Brain pericyte (primary cell): Measurements from ENCODE around the gene ZNF283.
"Not testable (repeated sequence)": the region's sequence is repeated elsewhere in the genome, so short reads cannot be mapped to it uniquely, and the experiment has no call there.

Experiments used
- DNase-seq: peaks from one replicate; pipeline ENCODE4 v3.0.0-alpha.2; 2012; ENCODE audit warnings: low read depth, low spot score

Gene ZNF283

GRCh38 chr19:43848821-43849220, 21.7 kb downstream of the ZNF283 start:
- no peak for DNase-seq

GRCh38 chr19:43858174-43858573, 31.1 kb downstream of the ZNF283 start:
- DNase-seq: no peak

GRCh38 chr19:43866923-43867322, 39.8 kb downstream of the ZNF283 start:
- DNase-seq: not testable (repeated sequence)

- DNase-seq: no peak
Measured at GRCh38 chr19:43872547-43873336, 45.6 kb downstream of the ZNF283 start.

GRCh38 chr19:43880483-43880882, 53.4 kb downstream of the ZNF283 start:
- DNase-seq: no peak

- DNase-seq: no peak
Measured at GRCh38 chr19:43883864-43884263, 56.7 kb downstream of the ZNF283 start, which contains the start of gene ZNF404. Gene ZNF404 (minus strand): TSS chr19:43883964.

GRCh38 chr19:43895727-43896308, 68.7 kb downstream of the ZNF283 start:
- DNase-seq: no peak
